IPS DF 19.7 (cell line): Measurements from ENCODE around the gene MYO16.
A peak's percentile ranks its signal among the peaks of the same experiment; 100 is the strongest.
"Not testable (repeated sequence)": the region's sequence is repeated elsewhere in the genome, so short reads cannot be mapped to it uniquely, and the experiment has no call there.

Experiments
- DNase-seq: peaks from one replicate; pipeline ENCODE4 v3.0.0-alpha.2; 2013; ENCODE audit warnings: low read depth, low spot score

The MYO16 gene

GRCh38 chr13:108741930-108742329 lies 112.5 kb downstream of the MYO16 start:
- DNase-seq: no peak

GRCh38 chr13:108742701-108743451 lies 113.5 kb downstream of the MYO16 start:
- no peak for DNase-seq

GRCh38 chr13:108743522-108743921 lies 114.1 kb downstream of the MYO16 start:
- DNase-seq: no peak

- DNase-seq: no peak
Observed at GRCh38 chr13:108747843-108748242, 118.4 kb downstream of the MYO16 start.

GRCh38 chr13:108752276-108752675 lies 122.9 kb downstream of the MYO16 start:
- DNase-seq: no peak

- DNase-seq: no peak
Observed at GRCh38 chr13:108755083-108755482, 125.7 kb downstream of the MYO16 start.

- no peak for DNase-seq
Observed at GRCh38 chr13:108760129-108760528, 130.7 kb downstream of the MYO16 start.

- no peak for DNase-seq
Observed at GRCh38 chr13:108760541-108760940, 131.1 kb downstream of the MYO16 start.

GRCh38 chr13:108768035-108768434 lies 138.6 kb downstream of the MYO16 start:
- DNase-seq: no peak

GRCh38 chr13:108769213-108770070 lies 140.0 kb downstream of the MYO16 start:
- DNase-seq: no peak

GRCh38 chr13:108775597-108775996 lies 146.2 kb downstream of the MYO16 start:
- DNase-seq: no peak

- DNase-seq: no peak
Observed at GRCh38 chr13:108776650-108777049, 147.2 kb downstream of the MYO16 start.

- DNase-seq: peak; percentile 77
Observed at GRCh38 chr13:108777421-108778420, 148.3 kb downstream of the MYO16 start.

GRCh38 chr13:108779308-108779707 lies 149.9 kb downstream of the MYO16 start:
- DNase-seq: no peak

GRCh38 chr13:108780706-108781105 lies 151.3 kb downstream of the MYO16 start:
- no peak for DNase-seq

GRCh38 chr13:108781312-108781711 lies 151.9 kb downstream of the MYO16 start:
- DNase-seq: no peak

- not testable (repeated sequence) for DNase-seq
Observed at GRCh38 chr13:108782480-108782879, 153.1 kb downstream of the MYO16 start.

- no peak for DNase-seq
Observed at GRCh38 chr13:108785844-108786243, 156.4 kb downstream of the MYO16 start.

GRCh38 chr13:108786456-108787200 lies 157.2 kb downstream of the MYO16 start:
- DNase-seq: no peak

GRCh38 chr13:108787700-108788414 lies 158.4 kb downstream of the MYO16 start:
- DNase-seq: no peak
